Measurements from ENCODE around the gene PEX14. TPM values are rescaled to one million over a fixed set of nuclear protein-coding genes. Genes with fewer than 3 reads are reported as not detected.

PEX14 gene
- total and polyA plus RNA-seq, 10 of the 15 experiments (the other 5 are each of a cell fraction or from before 2014, with no cell fraction given), result 1.4 to 23.2 (median 12.0) TPM

- TF ChIP-seq YY1 (IDR thresholded peaks at IDR 0.05; ENCODE audit: low read depth, low read length) (peak; percentile 55; the same call in 1 of the 2 replicates), RUNX3 (IDR thresholded peaks at IDR 0.05; ENCODE audit: low read length) (peak; percentile 47)
These were observed 41.0 kb upstream of the PEX14 start (continued) for GRCh38 chr1:10433790-10434189.

GRCh38 chr1:10434590-10434989, 40.2 kb upstream of the PEX14 start:
- Histone ChIP-seq H3K4me3 (no peak overlapping the region), H3K9me3 (replicated peaks; ENCODE audit: control insufficient read depth, insufficient read depth, low read length) (no peaks in the 10 kb centered on the region), H3K36me3 (ENCODE audit: control insufficient read depth in 2 of 2, insufficient read depth in 2 of 2, low read length in 1 of 2) (no peaks in the 10 kb centered on the region), H3K27ac (ENCODE audit: control insufficient read depth, insufficient read depth) (no peak overlapping the region), H4K20me1 (ENCODE audit: control insufficient read depth, insufficient read depth) (no peaks in the 10 kb centered on the region), H3K9ac (ENCODE audit: control insufficient read depth, insufficient read depth, low read length) (no peak overlapping the region), H3K27me3 (replicated peaks in 1 of 2; ENCODE audit: control insufficient read depth in 2 of 2, insufficient read depth in 2 of 2, low read length in 1 of 2) (no peaks in the 10 kb centered on the region), H2AFZ (ENCODE audit: control insufficient read depth, low read depth, low read length) (no peak overlapping the region), H3K4me1 (ENCODE audit: control insufficient read depth, insufficient read depth, low read length) (peaks cover 19% of the 10 kb centered on the region), H3K79me2 (ENCODE audit: control insufficient read depth, insufficient read depth, low read length) (peaks cover 7% of the 10 kb centered on the region), H3K4me2 (ENCODE audit: control insufficient read depth, insufficient read depth) (peak overlapping the region; percentile 68; the same call in 1 of the 2 replicates)
- ChIA-PET RAD21 (ENCODE audit: unreplicated experiment) (interaction anchor here (1.2 to 7.6 kb wide), 2 partner anchors 58 to 507 kb away, joined by 3 to 191 read pairs; no protein-coding TSS in a partner anchor), CTCF (interaction anchor here (0.7 to 10.5 kb wide), 6 partner anchors 8 to 1628 kb away, joined by 3 to 292 read pairs (median 6); no protein-coding TSS in a partner anchor), POLR2A (interaction anchor here (2.8 kb wide), 1 partner anchor 60 kb away, joined by 7 read pairs; no protein-coding TSS in a partner anchor), SMC1A (ENCODE audit: uncharacterized antibody, unreplicated experiment) (interaction anchor here (0.9 to 9.0 kb wide), 4 partner anchors 17 to 59 kb away, joined by 3 to 122 read pairs (median 3); no protein-coding TSS in a partner anchor)
- DNase-seq (ENCODE audit: low read depth, low spot score), result no peak
- TF ChIP-seq E2F8 (IDR thresholded peaks at IDR 0.05; ENCODE audit: low read depth, partially characterized antibody), result no peak
- TF ChIP-seq RB1 (IDR thresholded peaks at IDR 0.05; ENCODE audit: borderline replicate concordance), result no peak
- no peak for TF ChIP-seq TAF1 (IDR thresholded peaks at IDR 0.05; ENCODE audit: borderline replicate concordance, low read depth, low read length)
- TF ChIP-seq ZZZ3 (IDR thresholded peaks at IDR 0.05; ENCODE audit: control insufficient read depth, insufficient read length, low read depth), result no peak
- no peak for TF ChIP-seq NFYA (IDR thresholded peaks at IDR 0.05; ENCODE audit: borderline replicate concordance, low read depth, low read length)
- TF ChIP-seq ZNF622 (IDR thresholded peaks at IDR 0.05), result no peak
- TF ChIP-seq LARP7 (IDR thresholded peaks at IDR 0.05), result no peak
- TF ChIP-seq CEBPZ (IDR thresholded peaks at IDR 0.05; ENCODE audit: low read depth, low read length), result no peak
- ATAC-seq, result no peak
- in situ Hi-C loops (cut with MboI) (loop anchor here (5.0 to 10.0 kb wide), 2 partner anchors 58 to 430 kb away; no protein-coding TSS in a partner anchor), intact Hi-C loops (cut with micrococcal nuclease; ENCODE audit: unreplicated experiment) (no loop called here)
- no TSS peak for BruUV-seq (replicated peaks)
- FAIRE-seq, result no peak
- 98% methylated on average over 5 of the region's 5 CpGs for WGBS (ENCODE audit: insufficient coverage, insufficient replicate concordance, low lambda C conversion rate, missing lambda C conversion rate)
